Endothelial cell of umbilical vein (primary cell): Measurements from ENCODE around the gene MYORG. TPM values are rescaled to one million over a fixed set of nuclear protein-coding genes. Genes with fewer than 3 reads are reported as not detected.

Experiments used
- BruUV-seq: library from RNA; stranded (reverse); fragments of 400-500 nt; replicated peaks from 2 replicates; lab custom pipeline; 2021; lab: Mats Ljungman, UMichigan
- CTCF ChIA-PET: fragments of 300-600, 350-600 bp; sonication (Branson Sonifier 250); formaldehyde crosslinking; loops from one replicate; lab custom pipeline; 2021; ENCODE audit warnings: antibody characterized with exemption, inconsistent platforms; lab: Charles Lee
- POLR2A ChIA-PET: fragments of 300-600, 350-600 bp; sonication (Branson Sonifier 250); formaldehyde crosslinking; loops from one replicate; lab custom pipeline; 2021; ENCODE audit warnings: antibody characterized with exemption, inconsistent platforms; lab: Charles Lee
- DNase-seq: peaks from one replicate; pipeline ENCODE4 v3.0.0-alpha.2; 2011; ENCODE audit warnings: low read depth, low spot score
- FAIRE-seq: peaks from 2 replicates; lab custom pipeline; 2011; peaks lifted over from hg19 to GRCh38; lab: Jason Lieb, UNC
- H2AFZ ChIP-seq: 2 replicates; pipeline ENCODE4 v1.6.0; 2012; ENCODE audit warnings: low read depth, low read length, control low read depth, inconsistent platforms
- H3K27ac ChIP-seq: 2 replicates; pipeline ENCODE4 v1.5.1; 2011; ENCODE audit warnings: low read depth, mild to moderate bottlenecking, control low read depth, low read length, moderate library complexity; ENCODE audit not compliant: insufficient read depth
- H3K27me3 ChIP-seq, 2 experiments: 2 replicates each; pipeline versions ENCODE4 v1.6.0 to v1.6.1; 2011; ENCODE audit warnings: low read length in 2 of 2, mixed read lengths in 1 of 2; ENCODE audit not compliant: control insufficient read depth in 2 of 2, insufficient read depth in 2 of 2
- H3K36me3 ChIP-seq, 2 experiments: 2 replicates in 1 of 2; 3 replicates in 1 of 2; pipeline ENCODE4 v1.5.1; 2011; ENCODE audit warnings: low read length in 2 of 2, mild to moderate bottlenecking in 1 of 2, moderate library complexity in 1 of 2; ENCODE audit not compliant: control insufficient read depth in 2 of 2, insufficient read depth in 2 of 2; ENCODE audit errors: extremely low read depth in 1 of 2
- H3K4me1 ChIP-seq: 3 replicates; pipeline ENCODE4 v1.5.1; 2011; ENCODE audit warnings: mild to moderate bottlenecking, low read length; ENCODE audit not compliant: control insufficient read depth, insufficient read depth; ENCODE audit errors: extremely low read depth
- H3K4me2 ChIP-seq: 2 replicates; pipeline ENCODE4 v1.6.1; 2011; ENCODE audit warnings: low read length, control low read depth, mixed read lengths; ENCODE audit not compliant: insufficient read depth
- H3K4me3 ChIP-seq, 3 experiments: fragments of 200-600 bp in 1 of 3; sonication (generic), shearing (Covaris generic) in 1 of 3; replicated peaks in 1 of 3; 2 replicates each; pipeline ENCODE4 v1.5.1; 2011 to 2016; ENCODE audit warnings: control low read depth in 3 of 3, low read length in 3 of 3, mild to moderate bottlenecking in 2 of 3, inconsistent platforms in 1 of 3, low read depth in 1 of 3, moderate library complexity in 1 of 3; ENCODE audit not compliant: insufficient read depth in 1 of 3
- H3K79me2 ChIP-seq: 2 replicates; pipeline ENCODE4 v1.6.0; 2012; ENCODE audit warnings: low read length, inconsistent platforms; ENCODE audit not compliant: control insufficient read depth, insufficient read depth
- H3K9ac ChIP-seq: replicated peaks from 2 replicates; pipeline ENCODE3; 2011; ENCODE audit warnings: low read length, control low read depth; ENCODE audit not compliant: insufficient read depth; ENCODE audit errors: extremely low read depth
- H3K9me1 ChIP-seq: replicated peaks from 3 replicates; pipeline ENCODE4 v1.6.0; 2011; ENCODE audit warnings: mild to moderate bottlenecking, low read length; ENCODE audit not compliant: control insufficient read depth, insufficient read depth; ENCODE audit errors: extremely low read depth
- H3K9me3 ChIP-seq: replicated peaks from 2 replicates; pipeline ENCODE4 v1.5.1; 2012; ENCODE audit warnings: low read length, inconsistent platforms; ENCODE audit not compliant: control insufficient read depth, insufficient read depth
- H4K20me1 ChIP-seq: replicated peaks from 2 replicates; pipeline ENCODE3; 2011; ENCODE audit warnings: mild to moderate bottlenecking, low read length; ENCODE audit not compliant: control insufficient read depth, insufficient read depth; ENCODE audit errors: extremely low read depth
- CTCF ChIP-seq, 2 donors: IDR thresholded peaks; 1 replicate in 1 of 2; 2 replicates in 1 of 2; pipeline ENCODE4 v1.5.1; 2011; ENCODE audit warnings: low read length in 2 of 2, mild to moderate bottlenecking in 2 of 2, moderate library complexity in 2 of 2, control low read depth in 1 of 2, inconsistent platforms in 1 of 2, low read depth in 1 of 2; ENCODE audit not compliant: insufficient read depth in 1 of 2; ENCODE audit errors: extremely low read depth in 1 of 2
- EZH2 ChIP-seq: IDR thresholded peaks from 2 replicates; pipeline ENCODE4 v1.6.1; 2012; ENCODE audit warnings: borderline replicate concordance, low read depth, mild to moderate bottlenecking, moderate library complexity, low read length, inconsistent platforms; ENCODE audit not compliant: severe bottlenecking
- FOS ChIP-seq: IDR thresholded peaks from 2 replicates; pipeline ENCODE4 v1.6.1; 2011; ENCODE audit warnings: mild to moderate bottlenecking, low read length, moderate library complexity, borderline replicate concordance; ENCODE audit not compliant: insufficient read depth
- GATA2 ChIP-seq: IDR thresholded peaks from 2 replicates; pipeline ENCODE4 v1.7.0; 2011; ENCODE audit warnings: low read depth, mild to moderate bottlenecking, moderate library complexity, mixed read lengths, low read length; ENCODE audit not compliant: insufficient read length, insufficient read depth
- JUN ChIP-seq: IDR thresholded peaks from 2 replicates; pipeline ENCODE4 v1.6.1; 2011; ENCODE audit warnings: borderline replicate concordance, low read depth; ENCODE audit not compliant: insufficient read length, insufficient read depth
- MAX ChIP-seq: IDR thresholded peaks from 2 replicates; pipeline ENCODE4 v1.6.1; 2011; ENCODE audit not compliant: insufficient read depth, insufficient read length
- MYC ChIP-seq: IDR thresholded peaks from one replicate; pipeline ENCODE4 v1.6.1; 2011; ENCODE audit warnings: mild to moderate bottlenecking, low read depth, low read length
- POLR2A ChIP-seq: IDR thresholded peaks from 2 replicates; pipeline ENCODE4 v1.6.1; 2012; ENCODE audit warnings: low read depth, mild to moderate bottlenecking, control low read depth, low read length
- POLR2AphosphoS5 ChIP-seq: IDR thresholded peaks from 2 replicates; pipeline ENCODE4 v1.6.1; 2012; ENCODE audit warnings: low read depth, mild to moderate bottlenecking, control low read depth, low read length, moderate library complexity; ENCODE audit not compliant: insufficient read depth
- dilution Hi-C: fragments of 300-500 bp; cut with MboI; formaldehyde crosslinking; loops from one replicate; pipeline ENCODE4 v1.15.0; 2019; ENCODE audit warnings: low sequenced_read_pairs; ENCODE audit not compliant: extremely low pct_ligation_motif_present
- intact Hi-C: fragments of 100-400 bp; cut with micrococcal nuclease; formaldehyde crosslinking; loops from one replicate; pipeline ENCODE4 v1.10.0; 2022
- polyA plus RNA-seq, 4 experiments: library from polyadenylated mRNA; depleted of rRNA in 3 of 4; stranded (reverse) in 3 of 4; unstranded in 1 of 4; fragments of >200 nt; gene quantifications; 2 replicates each; pipeline versions ENCODE4 v1.2.1 to v1.2.3, GENCODE V29; 2011 to 2012; ENCODE audit warnings: missing spikeins in 1 of 4
- total RNA-seq: library from RNA; stranded (reverse); gene quantifications from 2 replicates; pipeline ENCODE4 v1.2.3, GENCODE V29; 2021

The MYORG gene
- total and polyA plus RNA-seq, 2 donors (not counting 3 experiments of a cell fraction or from before 2014, with no cell fraction given): 2.8 to 7.0 TPM

- H3K4me3 ChIP-seq: no peak overlapping the region
- H3K4me1 ChIP-seq: peaks cover 13% of the 10 kb centered on the region
- no peak overlapping the region for H3K9ac ChIP-seq
- intact Hi-C loops: loop anchor here (1.0 kb wide), 1 partner anchor 13 kb away; the partner anchor contains the start of gene MYORG
- H4K20me1 ChIP-seq: no peaks in the 10 kb centered on the region
- H3K9me1 ChIP-seq: no peaks in the 10 kb centered on the region
- no peak for TF ChIP-seq GATA2
- TF ChIP-seq JUN: no peak
- no peak for TF ChIP-seq MYC
- TF ChIP-seq POLR2A: no peak
- TF ChIP-seq EZH2: no peak
- no peak for TF ChIP-seq FOS
- TF ChIP-seq POLR2AphosphoS5: no peak
- no peak for TF ChIP-seq MAX
- TF ChIP-seq CTCF (IDR thresholded peaks at IDR 0.05; ENCODE audit: extremely low read depth in 1 of 2, insufficient read depth in 1 of 2, low read depth in 1 of 2, low read length in 2 of 2): no peak
- H3K36me3 ChIP-seq: no peaks in the 10 kb centered on the region
- dilution Hi-C loops: no loop called here
- H3K27me3 ChIP-seq: no peaks in the 10 kb centered on the region
- peak overlapping the region; percentile 55 for H2AFZ ChIP-seq
- H3K79me2 ChIP-seq: no peaks in the 10 kb centered on the region
- peak; percentile 81 for FAIRE-seq
- no TSS peak for BruUV-seq
- POLR2A ChIA-PET: interaction anchor here (1.1 kb wide), 1 partner anchor 12 kb away, joined by 4 read pairs; the partner anchor contains the start of gene MYORG
- no peaks in the 10 kb centered on the region for H3K9me3 ChIP-seq
- CTCF ChIA-PET: interaction anchor here (1.1 to 2.0 kb wide), 4 partner anchors 13 to 228 kb away, joined by 5 to 10 read pairs (median 5); partner anchors contain the start of gene MYORG
- peak; percentile 73 for DNase-seq
- no peak overlapping the region for H3K27ac ChIP-seq
- peak overlapping the region; percentile 16 for H3K4me2 ChIP-seq
Observed at GRCh38 chr9:34363619-34364351, 12.9 kb downstream of the MYORG start.
